HG03558 (cell line): ENCODE measurements around the gene FAM24A.
"Not testable (repeated sequence)": the region's sequence is repeated elsewhere in the genome, so short reads cannot be mapped to it uniquely, and the experiment has no call there.

Experiments
- ATAC-seq: cut with Tn5 transposase; IDR thresholded peaks from one replicate; pipeline ENCODE4 v1.9.1; 2021; ENCODE audit warnings: moderate number of reproducible peaks; ENCODE audit not compliant: unreplicated experiment; ENCODE audit errors: extremely low read depth

The FAM24A gene

GRCh38 chr10:122910310-122910709 lies at the start of gene FAM24A:
FAM24A (plus strand) TSS chr10:122910610; CDS start chr10:122911635, 1,025 bp downstream.
- ATAC-seq: no peak

GRCh38 chr10:122861711-122862161 lies 48.7 kb upstream of the FAM24A start:
- ATAC-seq: no peak

GRCh38 chr10:122863216-122864193 lies 46.9 kb upstream of the FAM24A start:
- ATAC-seq: no peak

GRCh38 chr10:122864194-122864592 lies 46.2 kb upstream of the FAM24A start:
- no peak for ATAC-seq

- ATAC-seq: no peak
Observed at GRCh38 chr10:122864901-122865300, 45.5 kb upstream of the FAM24A start.

- ATAC-seq: not testable (repeated sequence)
Observed at GRCh38 chr10:122866757-122867482, 43.5 kb upstream of the FAM24A start.

- not testable (repeated sequence) for ATAC-seq
Observed at GRCh38 chr10:122868768-122869167, 41.6 kb upstream of the FAM24A start.

GRCh38 chr10:122871947-122872346 lies 38.5 kb upstream of the FAM24A start:
- ATAC-seq: not testable (repeated sequence)

GRCh38 chr10:122875843-122876466 lies 34.5 kb upstream of the FAM24A start:
- ATAC-seq: no peak

GRCh38 chr10:122876467-122876855 lies 33.9 kb upstream of the FAM24A start:
- no peak for ATAC-seq

- no peak for ATAC-seq
Observed at GRCh38 chr10:122877264-122877663, 33.1 kb upstream of the FAM24A start.

GRCh38 chr10:122878799-122879338 lies 31.5 kb upstream of the FAM24A start:
- no peak for ATAC-seq

- peak; percentile 50 for ATAC-seq
Observed at GRCh38 chr10:122879339-122880273, 30.8 kb upstream of the FAM24A start, which contains the start of gene FAM24B. FAM24B (minus strand) TSS chr10:122879581; CDS start chr10:122850515, 29,066 bp downstream.

GRCh38 chr10:122882766-122883165 lies 27.6 kb upstream of the FAM24A start:
- no peak for ATAC-seq

- no peak for ATAC-seq
Observed at GRCh38 chr10:122884166-122884565, 26.2 kb upstream of the FAM24A start.

GRCh38 chr10:122894261-122894944 lies 16.0 kb upstream of the FAM24A start:
- no peak for ATAC-seq

GRCh38 chr10:122903861-122904260 lies 6.5 kb upstream of the FAM24A start:
- ATAC-seq: not testable (repeated sequence)

GRCh38 chr10:122911889-122912484 lies 1.6 kb downstream of the FAM24A start:
- no peak for ATAC-seq
